IPS-11a (cell line): ENCODE data around the gene DTNB.
"Not testable (repeated sequence)": the region's sequence is repeated elsewhere in the genome, so short reads cannot be mapped to it uniquely, and the experiment has no call there.

Experiments
- H3K4me3 ChIP-seq: one replicate; pipeline ENCODE4 v1.5.1; 2013; ENCODE audit warnings: low read depth, low read length, control low read depth

Gene DTNB

DNA sequence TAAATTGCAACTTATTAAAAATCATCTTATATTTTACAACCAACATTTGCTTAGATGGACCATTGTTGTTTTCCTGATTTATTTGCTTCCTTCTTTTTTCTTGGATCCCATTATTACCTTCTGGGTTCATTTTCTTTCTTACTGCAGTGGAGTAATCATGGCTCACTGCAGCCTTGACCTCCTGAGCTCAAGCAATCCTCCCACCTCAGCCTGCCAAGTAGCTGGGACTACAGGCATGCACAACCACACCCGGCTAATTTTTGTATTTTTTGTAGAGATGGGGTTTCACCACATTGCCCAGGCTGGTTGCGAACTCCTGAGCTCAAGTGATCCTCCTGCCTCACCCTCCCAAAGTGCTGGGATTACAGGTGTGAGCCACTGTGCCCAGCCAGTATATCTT is 123.8 kb downstream of the DTNB start:
- not testable (repeated sequence) for H3K4me3 ChIP-seq

- H3K4me3 ChIP-seq = no peak overlapping the region
Measured at GRCh38 chr2:25548601-25549000, 124.8 kb downstream of the DTNB start.

GRCh38 chr2:25546852-25547251 is 126.5 kb downstream of the DTNB start:
- no peak overlapping the region for H3K4me3 ChIP-seq

- no peak overlapping the region for H3K4me3 ChIP-seq
Measured at GRCh38 chr2:25545899-25546298, 127.5 kb downstream of the DTNB start.

GRCh38 chr2:25544445-25544844 is 128.9 kb downstream of the DTNB start:
- no peak overlapping the region for H3K4me3 ChIP-seq

DNA sequence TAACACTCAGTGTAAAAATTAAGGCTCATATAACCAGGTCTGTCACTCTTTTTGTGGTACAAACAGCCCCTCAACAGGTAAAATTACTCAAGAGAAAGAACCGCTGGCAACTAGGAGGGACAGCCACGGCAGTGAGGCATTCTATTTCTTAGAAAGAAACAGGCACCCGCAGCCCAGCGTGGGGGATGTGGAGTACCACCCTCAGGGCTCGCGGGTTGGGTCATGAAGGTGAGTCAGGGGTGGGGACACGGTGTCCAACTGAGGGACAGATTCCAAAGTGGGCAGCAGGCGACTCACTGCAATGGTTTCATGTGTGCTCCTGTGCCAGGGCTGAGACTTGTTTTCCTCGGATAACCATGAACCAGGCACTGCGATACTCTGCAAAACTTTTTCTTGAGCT is 129.4 kb downstream of the DTNB start:
- no peak overlapping the region for H3K4me3 ChIP-seq

DNA sequence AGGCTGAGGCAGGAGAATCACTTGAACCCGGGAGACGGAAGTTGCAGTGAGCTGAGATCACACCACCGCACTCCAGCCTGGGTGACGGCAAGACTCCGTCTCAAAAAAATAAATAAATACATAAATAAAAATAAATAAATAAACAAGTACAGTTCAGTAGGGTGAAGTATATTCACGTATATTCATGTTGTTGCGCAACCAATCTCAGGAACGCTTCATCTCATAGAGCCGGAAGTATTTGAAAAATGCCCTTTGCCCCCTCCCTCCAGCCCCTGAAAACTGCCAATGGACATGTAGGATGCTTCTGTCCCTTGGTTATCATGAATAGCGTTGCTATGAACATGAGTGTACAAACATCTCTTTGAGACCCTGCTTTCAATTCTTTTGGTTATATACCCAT is 132.0 kb downstream of the DTNB start:
- no peak overlapping the region for H3K4me3 ChIP-seq

DNA sequence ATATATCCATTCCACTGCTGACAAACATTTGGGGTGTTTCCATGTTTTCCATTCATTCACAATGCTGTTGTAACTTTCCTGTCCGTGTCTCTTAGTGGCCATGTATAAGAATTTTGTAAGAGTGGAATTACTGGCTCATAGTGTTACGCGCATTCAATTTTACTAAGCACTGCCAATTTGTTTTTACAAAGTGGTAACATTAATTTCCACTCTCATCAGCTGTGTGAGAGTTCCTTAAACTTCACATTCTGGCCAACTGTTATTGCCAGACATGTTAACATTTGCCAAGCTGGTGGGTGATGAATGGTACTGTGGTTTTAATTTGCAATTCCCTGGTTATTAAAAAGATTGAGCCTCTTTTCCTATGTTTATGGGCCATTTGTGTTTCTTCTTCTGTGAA is 134.2 kb downstream of the DTNB start:
- no peak overlapping the region for H3K4me3 ChIP-seq

DNA sequence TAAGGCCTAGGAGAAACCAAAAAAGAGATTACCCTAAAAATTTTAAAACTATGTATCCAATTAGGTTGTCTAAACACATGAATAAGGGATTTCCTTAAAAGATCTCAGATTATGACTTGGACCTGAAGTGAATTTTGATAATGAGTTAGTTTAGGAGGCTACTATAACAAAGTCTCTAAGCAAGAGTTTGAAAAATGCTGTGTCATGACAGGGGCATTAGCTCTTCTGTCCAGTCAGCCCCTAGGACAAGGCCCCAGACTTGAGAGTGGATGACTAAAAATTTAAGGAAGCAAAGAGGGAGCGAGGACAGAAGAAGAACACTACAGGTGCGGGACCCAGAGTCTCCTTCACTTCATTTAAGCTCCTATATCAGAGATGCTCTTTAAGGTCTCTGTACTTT is 135.9 kb downstream of the DTNB start:
- no peak overlapping the region for H3K4me3 ChIP-seq

DNA sequence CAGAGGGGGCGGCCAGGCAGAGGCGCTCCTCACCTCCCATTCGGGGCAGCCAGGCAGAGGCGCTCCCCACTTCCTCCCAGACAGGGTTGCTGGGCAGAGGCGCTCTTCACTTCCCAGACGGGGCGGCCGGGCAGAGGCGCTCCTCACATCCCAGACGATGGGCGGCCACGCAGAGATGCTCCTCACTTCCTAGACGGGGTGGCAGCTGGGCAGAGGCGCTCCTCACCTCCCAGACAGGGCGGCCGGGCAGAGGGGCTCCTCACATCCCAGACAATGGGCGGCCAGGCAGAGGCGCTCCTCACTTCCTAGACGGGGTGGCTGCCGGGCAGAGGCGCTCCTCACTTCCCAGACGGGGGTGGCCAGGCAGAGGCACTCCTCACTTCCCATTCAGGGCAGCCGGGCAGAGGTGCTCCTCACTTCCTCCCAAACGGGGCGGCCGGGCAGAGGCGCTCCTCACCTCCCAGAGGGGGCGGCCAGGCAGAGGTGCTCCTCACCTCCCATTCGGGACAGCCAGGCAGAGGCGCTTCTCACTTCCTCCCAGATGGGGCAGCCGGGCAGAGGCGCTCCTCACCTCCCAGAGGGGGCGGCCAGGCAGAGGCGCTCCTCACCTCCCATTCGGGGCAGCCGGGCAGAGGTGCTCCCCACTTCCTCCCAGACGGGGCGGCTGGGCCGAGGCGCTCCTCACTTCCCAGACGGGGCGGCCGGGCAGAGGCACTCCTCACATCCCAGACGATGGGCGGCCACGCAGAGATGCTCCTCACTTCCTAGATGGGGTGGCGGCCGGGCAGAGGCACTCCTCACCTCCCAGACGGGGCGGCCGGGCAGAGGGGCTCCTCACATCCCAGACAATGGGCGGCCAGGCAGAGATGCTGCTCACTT is 137.7 kb downstream of the DTNB start:
- H3K4me3 ChIP-seq = not testable (repeated sequence)

DNA sequence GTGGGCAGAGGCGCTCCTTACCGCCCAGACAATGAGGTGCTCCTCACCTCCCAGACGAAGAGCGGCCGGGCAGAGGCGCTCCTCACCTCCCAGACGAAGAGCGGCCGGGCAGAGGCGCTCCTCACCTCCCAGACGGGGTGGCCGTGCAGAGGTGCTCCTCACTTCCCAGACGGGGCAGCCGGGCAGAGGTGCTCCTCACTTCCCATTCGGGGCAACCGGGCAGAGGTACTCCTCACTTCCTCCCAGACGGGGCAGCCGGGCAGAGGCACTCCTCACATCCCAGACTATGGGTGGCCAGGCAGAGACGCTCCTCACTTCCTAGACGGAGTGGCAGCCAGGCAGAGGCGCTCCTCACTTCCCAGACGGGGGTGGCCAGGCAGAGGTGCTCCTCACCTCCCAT is 138.4 kb downstream of the DTNB start:
- H3K4me3 ChIP-seq = not testable (repeated sequence)

DNA sequence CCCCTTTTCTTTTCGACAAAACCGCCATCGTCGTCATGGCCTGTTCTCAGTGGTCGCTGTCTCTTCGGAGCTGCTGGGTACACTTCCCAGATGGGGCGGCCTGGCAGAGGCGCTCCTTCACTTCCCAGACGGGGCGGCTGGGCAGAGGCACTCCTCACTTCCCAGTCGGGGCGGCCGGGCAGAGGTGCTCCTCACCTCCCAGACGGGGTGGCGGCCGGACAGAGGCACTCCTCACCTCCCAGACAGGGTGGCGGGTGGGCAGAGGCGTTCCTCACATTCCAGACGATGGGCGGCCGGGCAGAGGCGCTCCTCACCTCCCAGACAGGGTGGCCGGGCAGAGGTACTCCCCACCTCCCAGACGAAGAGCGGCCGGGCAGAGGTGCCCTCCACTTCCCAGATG is 138.9 kb downstream of the DTNB start:
- H3K4me3 ChIP-seq = no peak overlapping the region

DNA sequence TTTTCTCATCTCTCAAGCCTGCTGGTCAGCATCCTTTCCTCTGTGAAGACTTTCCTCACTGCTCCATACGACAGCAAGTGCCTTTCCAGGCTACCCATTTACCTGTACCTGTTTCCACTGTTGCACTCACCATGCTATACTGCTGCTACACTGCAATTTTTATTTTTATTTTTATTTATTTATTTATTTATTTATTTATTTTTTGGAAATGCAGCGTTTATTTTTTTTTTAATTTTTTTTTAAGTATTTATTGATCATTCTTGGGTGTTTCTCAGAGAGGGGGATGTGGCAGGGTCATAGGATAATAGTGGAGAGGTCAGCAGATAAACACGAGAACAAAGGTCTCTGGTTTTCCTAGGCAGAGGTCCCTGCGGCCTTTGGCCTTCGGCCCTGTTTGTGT is 139.6 kb downstream of the DTNB start:
- not testable (repeated sequence) for H3K4me3 ChIP-seq

GRCh38 chr2:25532521-25532920 is 140.9 kb downstream of the DTNB start:
- H3K4me3 ChIP-seq = no peak overlapping the region

DNA sequence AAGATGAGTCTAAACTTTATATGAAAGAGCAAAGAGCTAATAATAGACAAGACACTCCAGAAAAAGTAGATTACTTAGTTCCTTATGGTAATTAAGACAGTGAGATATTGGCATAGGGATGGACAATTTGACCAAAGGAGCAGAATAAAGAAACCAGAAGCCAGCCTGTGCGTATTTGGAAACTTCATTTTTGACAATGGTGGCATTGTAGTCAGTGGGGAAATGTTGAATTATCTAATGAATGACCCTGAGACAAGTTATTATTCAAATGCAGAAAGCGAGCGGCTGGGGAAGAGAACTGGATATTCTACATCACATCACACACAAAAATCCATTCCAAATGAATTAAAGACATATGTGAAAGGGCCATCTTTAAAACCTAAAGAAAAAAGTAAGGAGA is 144.3 kb downstream of the DTNB start:
- no peak overlapping the region for H3K4me3 ChIP-seq

- no peak overlapping the region for H3K4me3 ChIP-seq
Measured at GRCh38 chr2:25528173-25528572, 145.2 kb downstream of the DTNB start.

GRCh38 chr2:25524507-25524906 is 148.9 kb downstream of the DTNB start:
- no peak overlapping the region for H3K4me3 ChIP-seq

DNA sequence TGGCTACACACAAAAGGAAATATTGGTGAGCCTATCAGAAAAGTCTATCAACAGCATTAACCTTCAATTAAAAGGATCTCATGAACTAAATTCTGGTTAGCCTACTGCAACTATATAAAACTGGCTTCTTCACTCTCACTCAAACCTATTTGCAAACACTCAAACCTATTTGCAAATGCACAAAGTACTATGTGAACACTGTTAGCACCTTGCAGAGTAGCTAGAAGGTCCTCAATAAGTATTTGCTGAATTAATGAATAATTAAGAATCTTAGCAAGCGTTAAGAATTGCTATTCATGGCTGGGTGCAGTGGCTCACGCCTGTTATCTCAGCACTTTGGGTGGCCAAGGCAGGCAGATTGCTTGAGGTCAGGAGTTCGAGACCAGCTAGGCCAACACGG is 150.3 kb downstream of the DTNB start:
- no peak overlapping the region for H3K4me3 ChIP-seq

DNA sequence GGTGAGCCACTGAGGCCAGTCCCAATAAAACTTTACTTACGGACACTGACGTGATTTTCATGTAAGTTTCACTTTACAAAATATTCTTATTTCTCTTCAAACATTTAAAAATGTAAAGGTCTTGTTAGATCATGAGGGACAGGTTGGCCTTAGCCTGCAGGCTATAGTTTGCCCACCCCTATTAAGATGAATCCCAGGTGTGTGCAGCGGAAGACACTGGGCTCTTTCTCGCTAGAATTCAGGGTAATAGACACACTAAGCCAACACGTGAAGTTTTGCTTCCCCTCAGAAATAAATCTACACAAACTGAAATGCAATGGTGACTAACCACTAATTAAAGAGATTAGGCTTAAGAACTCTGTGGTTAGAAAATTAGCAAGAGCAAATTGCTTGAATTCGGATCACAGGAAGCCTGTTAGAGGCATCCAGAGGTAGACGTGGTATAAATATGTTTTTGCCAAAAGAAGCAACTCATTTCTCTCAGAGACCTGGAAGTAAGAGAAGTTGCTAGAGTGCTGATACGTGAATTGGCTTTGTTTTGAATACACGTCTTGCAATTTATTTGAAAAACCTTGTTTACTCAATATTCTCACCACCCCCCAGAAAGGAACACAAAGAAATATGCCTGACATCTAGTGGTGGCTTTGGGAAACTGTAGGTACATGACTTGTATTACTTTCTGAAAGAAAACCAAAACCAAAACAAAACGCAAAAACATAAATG is 151.6 kb downstream of the DTNB start:
- no peak overlapping the region for H3K4me3 ChIP-seq

GRCh38 chr2:25521126-25521525 is 152.3 kb downstream of the DTNB start:
- H3K4me3 ChIP-seq = no peak overlapping the region

- H3K4me3 ChIP-seq = no peak overlapping the region
Measured at GRCh38 chr2:25517701-25518100, 155.7 kb downstream of the DTNB start.

- H3K4me3 ChIP-seq = no peak overlapping the region
Measured at GRCh38 chr2:25514043-25514637, 159.2 kb downstream of the DTNB start.
